Measurements from ENCODE around the gene RNF113B.

RNF113B gene

DNA sequence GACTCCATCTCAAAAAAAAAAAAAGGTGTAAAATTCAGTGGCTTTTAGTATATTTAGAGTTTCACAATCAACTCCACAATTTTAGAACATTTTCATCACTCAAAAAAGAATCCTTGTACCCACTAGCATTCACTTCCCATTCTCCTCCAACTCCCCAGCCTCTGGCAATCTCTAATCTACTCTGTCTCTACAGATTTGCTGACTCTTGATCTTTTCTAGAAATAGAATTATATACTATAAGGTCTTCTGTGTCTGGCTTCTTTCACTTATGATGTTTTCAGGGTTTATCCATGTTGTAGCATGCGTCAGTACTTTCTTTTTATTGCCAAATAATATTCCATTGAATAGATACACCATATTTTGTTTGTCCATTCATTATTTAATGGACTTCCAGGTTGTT, 42.2 kb downstream of the RNF113B start:
- no peak for ATAC-seq

DNA sequence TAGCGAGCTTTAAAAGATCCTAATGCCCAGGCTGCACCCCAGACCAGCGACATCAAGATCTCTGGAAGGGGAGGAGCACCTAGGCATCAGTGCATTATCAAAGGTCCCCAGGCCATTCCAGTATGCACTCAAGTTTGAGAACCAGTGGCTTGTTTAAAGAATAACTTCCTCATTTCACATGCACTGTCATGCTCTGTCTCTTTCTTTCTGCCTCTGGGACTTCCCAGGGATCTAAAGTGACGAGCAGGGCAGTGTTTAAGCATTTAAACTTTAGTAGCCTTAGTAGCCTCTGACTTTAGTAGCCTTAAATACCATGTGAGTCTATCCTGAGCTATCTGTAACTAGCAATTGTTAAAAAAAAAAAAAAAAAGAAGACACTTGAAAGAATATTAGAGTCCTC, 43.1 kb downstream of the RNF113B start:
- ATAC-seq = no peak

DNA sequence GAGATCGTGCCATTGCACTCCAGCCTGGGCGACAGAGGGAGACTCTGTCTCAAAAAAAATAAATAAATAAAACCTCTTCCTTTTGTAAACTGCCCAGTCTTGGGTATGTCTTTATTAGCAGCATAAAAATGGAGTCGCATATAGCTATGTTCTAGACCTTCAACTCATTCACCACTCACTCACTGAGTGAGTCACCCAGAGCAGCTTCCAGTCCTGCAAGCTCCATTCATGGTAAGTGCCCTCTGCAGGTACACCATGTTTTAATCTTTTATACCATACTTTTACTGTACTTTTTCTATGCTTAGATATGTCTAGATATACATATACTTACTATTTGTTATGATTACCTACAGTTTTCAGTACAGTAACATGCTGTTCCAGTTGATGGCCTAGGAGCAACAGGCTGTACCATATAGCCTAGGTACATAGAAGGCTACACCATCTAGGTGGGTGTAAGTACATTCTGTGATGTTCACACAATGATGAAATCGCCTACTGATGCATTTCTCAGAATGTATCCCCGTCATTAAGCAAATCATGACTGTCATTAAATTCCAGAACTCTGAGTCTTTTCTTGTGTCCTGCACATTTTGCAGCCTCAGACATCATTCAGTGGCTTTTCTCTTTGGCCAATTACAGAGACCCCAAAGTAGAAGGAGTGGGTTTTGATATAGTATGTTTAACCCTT, 47.9 kb downstream of the RNF113B start:
- no peak for ATAC-seq

Measured in activated CD4-positive, CD25-positive, alpha-beta regulatory T cell treated with anti-CD3 and anti-CD28 coated beads, Interleukin-2, amount 50 U/mL, for 24 hours (primary cell).